K562 (cell line): Measurements from ENCODE around the gene NTRK1. TPM values are rescaled to one million over a fixed set of nuclear protein-coding genes. Genes with fewer than 3 reads are reported as not detected.

Experiments used
- ATAC-seq: fragments of 200-7000 bp; cut with Tn5 transposase; 3 replicates; pipeline ENCODE4 v1.9.1; 2020; ENCODE audit warnings: moderate library complexity
- BruUV-seq: library from RNA; stranded (reverse); fragments of 400-500 nt; replicated peaks from 2 replicates; lab custom pipeline; 2021; lab: Mats Ljungman, UMichigan
- CTCF ChIA-PET: fragments of 300-600 bp; formaldehyde crosslinking; extraction: SDS; loops from one replicate; lab custom pipeline; 2021; ENCODE audit warnings: low intra/inter-chr PET ratio; lab: Yijun Ruan, JAX
- POLR2A ChIA-PET: fragments of 300-600, 350-650 bp; sonication (Branson Sonifier 250); formaldehyde crosslinking; extraction: SDS; loops from one replicate; lab custom pipeline; 2021; ENCODE audit warnings: antibody characterized with exemption, inconsistent platforms; lab: Yijun Ruan, JAX
- DNase-seq, 4 experiments: peaks; one replicate each; pipeline versions ENCODE4 v3.0.0 to v3.0.0-alpha.2; 2011 to 2018; ENCODE audit warnings: low spot score in 3 of 4, mixed read lengths in 3 of 4; ENCODE audit errors: extremely low read depth in 1 of 4
- FAIRE-seq: peaks from 2 replicates; lab custom pipeline; 2011; peaks lifted over from hg19 to GRCh38; lab: Jason Lieb, UNC
- H2AFZ ChIP-seq: 2 replicates; pipeline ENCODE4 v1.6.0; 2011; ENCODE audit warnings: low read depth, low read length, control low read depth, inconsistent platforms
- H3K27ac ChIP-seq: fragments of 200-600 bp; 3 replicates; pipeline ENCODE4 v1.8.0; 2011; ENCODE audit warnings: low read depth, mild to moderate bottlenecking, control low read depth, inconsistent platforms, low read length, moderate library complexity, mixed read lengths; ENCODE audit errors: extremely low read depth
- H3K27me3 ChIP-seq, 2 experiments: fragments of 300-600 bp in 1 of 2; 2 replicates in 1 of 2; 3 replicates in 1 of 2; pipeline versions ENCODE4 v1.6.0 to v1.8.0; 2011; ENCODE audit warnings: inconsistent platforms in 2 of 2, low read length in 2 of 2, mild to moderate bottlenecking in 1 of 2, mixed read lengths in 1 of 2, moderate library complexity in 1 of 2; ENCODE audit not compliant: control insufficient read depth in 2 of 2, insufficient read depth in 2 of 2
- H3K36me3 ChIP-seq: fragments of 300-600 bp; 3 replicates; pipeline ENCODE4 v1.8.0; 2011; ENCODE audit warnings: mild to moderate bottlenecking, low read length, inconsistent platforms; ENCODE audit not compliant: control insufficient read depth, insufficient read depth
- H3K4me1 ChIP-seq, 2 experiments: fragments of 200-600 bp in 1 of 2; replicated peaks in 1 of 2; 2 replicates in 1 of 2; 3 replicates in 1 of 2; pipeline versions ENCODE4 v1.5.1 to v1.8.0; 2011; ENCODE audit warnings: inconsistent platforms in 2 of 2, low read length in 2 of 2, mild to moderate bottlenecking in 1 of 2, mixed read lengths in 1 of 2, moderate library complexity in 1 of 2; ENCODE audit not compliant: control insufficient read depth in 2 of 2, insufficient read depth in 2 of 2
- H3K4me2 ChIP-seq: 2 replicates; pipeline ENCODE4 v1.6.1; 2011; ENCODE audit warnings: low read length, control low read depth, inconsistent platforms, mixed read lengths; ENCODE audit not compliant: insufficient read depth
- H3K4me3 ChIP-seq: fragments of 200-600 bp; sonication (generic), shearing (Covaris generic); 2 replicates; pipeline ENCODE4 v1.5.1; 2016; ENCODE audit warnings: control low read depth, inconsistent platforms
- H3K79me2 ChIP-seq: fragments of 200-600 bp; 3 replicates; pipeline ENCODE4 v1.8.0; 2011; ENCODE audit warnings: low read length, inconsistent platforms; ENCODE audit not compliant: control insufficient read depth, insufficient read depth
- H3K9ac ChIP-seq, 2 experiments: 2 replicates each; pipeline versions ENCODE4 v1.6.0 to v1.6.1; 2011; ENCODE audit warnings: low read depth in 2 of 2, low read length in 2 of 2, control low read depth in 1 of 2, inconsistent platforms in 1 of 2, mild to moderate bottlenecking in 1 of 2, mixed read lengths in 1 of 2; ENCODE audit not compliant: insufficient read depth in 1 of 2
- H3K9me1 ChIP-seq: one replicate; pipeline ENCODE4 v1.6.0; 2011; ENCODE audit warnings: inconsistent platforms, mild to moderate bottlenecking, low read length, moderate library complexity; ENCODE audit not compliant: control insufficient read depth, insufficient read depth
- H3K9me3 ChIP-seq: replicated peaks from 2 replicates; pipeline ENCODE4 v1.5.1; 2011; ENCODE audit warnings: low read depth, low read length, inconsistent platforms; ENCODE audit not compliant: control insufficient read depth, insufficient read depth
- H4K20me1 ChIP-seq: replicated peaks from 2 replicates; pipeline ENCODE4 v1.6.1; 2011; ENCODE audit warnings: low read length, inconsistent platforms, mixed read lengths; ENCODE audit not compliant: control insufficient read depth, insufficient read depth
- CREB3 ChIP-seq: fragments of 450-650 bp; conservative IDR thresholded peaks from 2 replicates; pipeline ENCODE4 v1.6.1; 2016; ENCODE audit warnings: missing genetic modification characterization, low read depth, mild to moderate bottlenecking, missing compliant biosample characterization, moderate library complexity
- CXXC5 ChIP-seq: fragments of 250-450 bp; sonication (Bioruptor Pico); IDR thresholded peaks from 2 replicates; pipeline ENCODE4 v1.8.0; 2022; ENCODE audit warnings: inconsistent platforms, mild to moderate bottlenecking, moderate library complexity
- DLX4 ChIP-seq: fragments of 250-450 bp; sonication (Bioruptor Pico); IDR thresholded peaks from 2 replicates; pipeline ENCODE4 v1.6.1; 2021; ENCODE audit warnings: mild to moderate bottlenecking
- EGR1 ChIP-seq: fragments of 450-650 bp; conservative IDR thresholded peaks from 2 replicates; pipeline ENCODE4 v1.6.1; 2017; ENCODE audit warnings: mild to moderate bottlenecking
- FOXK1 ChIP-seq: sonication (generic); formaldehyde crosslinking; IDR thresholded peaks from 2 replicates; pipeline ENCODE4 v1.8.0; 2022; ENCODE audit warnings: missing genetic modification reagents, mild to moderate bottlenecking, borderline replicate concordance
- GABPA ChIP-seq: fragments of 200-800 bp; sonication (Bioruptor generic); conservative IDR thresholded peaks from 2 replicates; pipeline ENCODE4 v1.6.1; 2016; ENCODE audit warnings: low read depth, missing genetic modification characterization, missing compliant biosample characterization
- GTF3C2 ChIP-seq: IDR thresholded peaks from 3 replicates; pipeline ENCODE4 v1.6.1; 2011; ENCODE audit warnings: borderline replicate concordance, mild to moderate bottlenecking, moderate library complexity; ENCODE audit not compliant: insufficient read length; ENCODE audit errors: extremely low read depth
- PML ChIP-seq: IDR thresholded peaks from 2 replicates; pipeline ENCODE4 v1.6.1; 2012; ENCODE audit warnings: low read length, inconsistent platforms
- SREBF2 ChIP-seq: sonication (generic); formaldehyde crosslinking; IDR thresholded peaks from 2 replicates; pipeline ENCODE4 v1.4.0; 2020; ENCODE audit warnings: mild to moderate bottlenecking, missing genetic modification reagents
- TAF15 ChIP-seq: fragments of 200-400 bp; formaldehyde crosslinking; IDR thresholded peaks from 2 replicates; pipeline ENCODE4 v1.6.1; 2017; ENCODE audit warnings: mild to moderate bottlenecking, low read depth, low read length, moderate library complexity
- TCF7 ChIP-seq: sonication (generic); IDR thresholded peaks from 2 replicates; pipeline ENCODE4 v1.6.1; 2016; ENCODE audit warnings: antibody characterized with exemption, borderline replicate concordance
- YBX1 ChIP-seq: fragments of 450-650 bp; IDR thresholded peaks from 2 replicates; pipeline ENCODE4 v1.7.1; 2016; ENCODE audit warnings: mild to moderate bottlenecking
- ZBTB34 ChIP-seq: fragments of 250-450 bp; sonication (Bioruptor Pico); IDR thresholded peaks from 2 replicates; pipeline ENCODE4 v1.8.0; 2021; ENCODE audit warnings: mild to moderate bottlenecking, moderate library complexity
- ZNF551 ChIP-seq: fragments of 250-450 bp; sonication (Bioruptor Pico); IDR thresholded peaks from 2 replicates; pipeline ENCODE4 v1.5.0; 2021; ENCODE audit warnings: mild to moderate bottlenecking, moderate library complexity
- WGBS: fragments of 100-300 bp; shearing (Covaris generic); methylation state at CpG from one replicate; pipeline ENCODE4 v1.1.6; 2016; ENCODE audit warnings: low coverage, mixed read lengths; ENCODE audit not compliant: insufficient coverage; ENCODE audit errors: missing lambda C conversion rate; 5-methylcytosine and 5-hydroxymethylcytosine counted together
- in situ Hi-C: fragments of 300-500 bp; cut with MboI; formaldehyde crosslinking; loops from 4 replicates; pipeline ENCODE4 v1.15.0; 2018; ENCODE audit warnings: inconsistent platforms, mixed read lengths
- intact Hi-C: fragments of 100-400 bp; cut with micrococcal nuclease; formaldehyde crosslinking; loops from 2 replicates; pipeline ENCODE4 v1.14.2; 2022
- polyA plus RNA-seq, 8 experiments: library from polyadenylated mRNA; depleted of rRNA in 4 of 8; stranded (reverse) in 5 of 8; unstranded in 3 of 8; fragments of >200 nt; fragmentation: Nextera tagmentation in 2 of 8; fragmentation: Illumina TruSeq in 1 of 8; extraction: Ambion mirVana in 2 of 8; extraction: Trizol in 1 of 8; gene quantifications; 2 replicates each; pipeline versions ENCODE4 v1.2.1 to v1.2.3, GENCODE V29; 2011 to 2014; ENCODE audit warnings: inconsistent platforms in 1 of 8, missing spikeins in 1 of 8
- total RNA-seq, 7 experiments: library from RNA; depleted of rRNA in 6 of 7; stranded (reverse); fragments of >200 nt in 6 of 7; fragmentation: Illumina TruSeq in 2 of 7; extraction: Trizol in 2 of 7; gene quantifications; 2 replicates each; pipeline versions ENCODE4 v1.2.1 to v1.2.3, GENCODE V29; 2011 to 2021; ENCODE audit warnings: low replicate concordance in 1 of 7

The NTRK1 gene
- total and polyA plus RNA-seq, 9 of the 15 experiments (the other 6 are each of a cell fraction or from before 2014, with no cell fraction given), result 0.46 to 30.0 (median 7.9) TPM

GRCh38 chr1:156889802-156890580, 29.3 kb downstream of the NTRK1 start:
- no peaks in the 10 kb centered on the region for H3K9me1 ChIP-seq
- DNase-seq (peak; percentile 77 to 92 (median 79)), ATAC-seq (peak; percentile 68), FAIRE-seq (peak; percentile 90)
- POLR2A ChIA-PET, result interaction anchor here (0.6 to 2.1 kb wide), 6 partner anchors 10 to 163 kb away, joined by 3 to 6 read pairs (median 3); partner anchors contain the start of genes ISG20L2 and METTL25B
- no peak overlapping the region for H3K27ac ChIP-seq
- peaks cover 19 to 32% of the 10 kb centered on the region in 2 experiments for H3K4me1 ChIP-seq
- H3K4me3 ChIP-seq, result no peak overlapping the region
- no peak overlapping the region for H3K9ac ChIP-seq
- WGBS, result 42% methylated on average over 8 of the region's 8 CpGs
- H3K36me3 ChIP-seq, result no peaks in the 10 kb centered on the region
- intact Hi-C loops, result loop anchor here (1.0 kb wide), 5 partner anchors 30 to 201 kb away; partner anchors contain the start of gene NTRK1
- no peaks in the 10 kb centered on the region for H3K79me2 ChIP-seq
- no peaks in the 10 kb centered on the region for H3K27me3 ChIP-seq
- CTCF ChIA-PET, result interaction anchor here (0.6 to 2.9 kb wide), 14 partner anchors 30 to 264 kb away, joined by 3 to 24 read pairs (median 4); partner anchors contain the start of gene LRRC71
- H3K9me3 ChIP-seq, result no peaks in the 10 kb centered on the region
- no peak overlapping the region for H3K4me2 ChIP-seq
- in situ Hi-C loops, result loop anchor here (5.0 kb wide), 1 partner anchor 37 kb away; no protein-coding TSS in a partner anchor
- H2AFZ ChIP-seq, result peak overlapping the region; percentile 93
- no TSS peak for BruUV-seq
- no peaks in the 10 kb centered on the region for H4K20me1 ChIP-seq
- TF ChIP-seq CXXC5, result no peak
- no peak for TF ChIP-seq GTF3C2
- TF ChIP-seq YBX1, result no peak
- no peak for TF ChIP-seq DLX4
- no peak for TF ChIP-seq SREBF2
- TF ChIP-seq FOXK1 (CRISPR knock-in tag), result no peak
- no peak for TF ChIP-seq PML
- no peak for TF ChIP-seq EGR1
- no peak for TF ChIP-seq TAF15
- TF ChIP-seq GABPA (tag), result no peak
- no peak for TF ChIP-seq ZBTB34 (CRISPR knock-in tag)
- TF ChIP-seq CREB3 (tag), result no peak
- TF ChIP-seq ZNF551, result no peak
- TF ChIP-seq TCF7, result no peak
